ACHN (cell line): ENCODE measurements around the gene LIPH.

ENCODE experiments used
- DNase-seq: peaks from one replicate; pipeline ENCODE4 v3.0.0-alpha.2; 2015
- in situ Hi-C: cut with HindIII; loops from 2 replicates; pipeline ENCODE4 v1.10.0; 2017; ENCODE audit warnings: low sequenced_read_pairs, low pct_ligation_motif_present, low pct_unique_long_range_greater_than_20kb

LIPH gene

GRCh38 chr3:185555101-185555501, 2.7 kb upstream of the LIPH start:
- in situ Hi-C loops: no loop called here
- DNase-seq: no peak

DNA sequence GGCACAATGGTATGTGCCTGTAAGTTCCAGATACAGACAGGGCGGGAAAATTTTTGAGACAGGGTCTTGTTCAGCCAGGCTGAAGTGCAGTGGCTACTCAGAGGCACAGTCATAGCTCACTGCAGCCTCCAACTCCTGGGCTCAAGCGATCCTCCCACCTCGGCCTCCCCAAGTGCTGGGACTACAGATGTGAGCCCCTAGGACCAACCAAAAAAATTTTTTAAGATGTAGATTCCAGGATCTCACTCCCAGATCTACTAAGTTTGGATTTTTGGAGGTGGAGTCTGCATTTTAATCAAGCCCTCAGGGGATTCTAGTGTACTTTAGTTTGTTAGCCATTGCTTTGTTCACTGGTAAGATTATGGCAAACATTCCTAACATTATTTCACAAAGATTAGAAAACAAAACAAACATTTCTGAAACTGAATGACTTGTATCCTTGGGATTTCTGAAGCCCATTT, 2.7 kb downstream of the LIPH start:
- in situ Hi-C loops: no loop called here
- DNase-seq: no peak

GRCh38 chr3:185549122-185549521, 3.3 kb downstream of the LIPH start:
- peak; percentile 76 for DNase-seq
- in situ Hi-C loops: no loop called here

DNA sequence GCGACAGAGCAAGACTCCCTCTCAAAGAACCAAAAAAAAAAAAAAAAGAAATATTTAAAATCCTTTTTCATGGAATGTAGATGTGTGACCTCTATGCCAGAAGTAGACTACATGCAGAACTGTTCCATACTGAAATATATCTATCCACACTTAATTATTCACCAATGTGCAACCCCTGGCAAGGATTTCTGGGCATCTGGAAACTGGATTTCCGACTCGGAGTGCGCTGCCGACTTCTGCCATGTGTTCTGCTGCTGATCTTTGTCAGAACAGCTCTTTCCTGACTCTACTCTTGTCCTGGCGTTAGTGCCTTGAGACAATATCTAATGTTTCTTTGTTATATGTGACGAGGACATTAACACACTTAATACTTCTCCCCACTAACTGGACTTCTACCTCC, 11.7 kb downstream of the LIPH start:
- DNase-seq: no peak
- in situ Hi-C loops: no loop called here

- DNase-seq: no peak
- in situ Hi-C loops: no loop called here
These were observed 12.5 kb downstream of the LIPH start for GRCh38 chr3:185539934-185540333.

GRCh38 chr3:185537369-185537970, 14.9 kb downstream of the LIPH start:
- DNase-seq: peak; percentile 86
- in situ Hi-C loops: no loop called here

- in situ Hi-C loops: no loop called here
- DNase-seq: no peak
These were observed 17.9 kb downstream of the LIPH start for GRCh38 chr3:185534511-185534910.

- no peak for DNase-seq
- in situ Hi-C loops: no loop called here
These were observed 19.5 kb downstream of the LIPH start for GRCh38 chr3:185532901-185533300.

DNA sequence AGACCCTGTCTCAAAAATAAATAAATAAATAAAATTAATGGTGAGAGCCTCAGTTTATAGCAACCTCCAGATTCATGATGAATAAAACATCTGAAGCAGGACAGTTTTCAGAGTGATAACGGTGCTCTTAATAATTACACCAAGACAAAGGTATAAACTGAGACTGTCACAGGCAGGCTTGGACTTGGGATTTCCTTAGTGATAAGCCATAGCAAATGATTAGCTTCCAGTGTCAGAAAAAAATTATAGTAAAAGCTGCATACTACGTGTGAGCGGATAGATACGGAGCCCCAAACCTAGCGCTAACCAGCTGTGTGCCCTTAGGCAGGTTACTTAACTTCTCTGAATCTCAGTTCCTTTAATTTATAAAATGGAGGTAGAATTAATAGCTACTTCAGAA, 21.5 kb downstream of the LIPH start:
- in situ Hi-C loops: no loop called here
- no peak for DNase-seq

DNA sequence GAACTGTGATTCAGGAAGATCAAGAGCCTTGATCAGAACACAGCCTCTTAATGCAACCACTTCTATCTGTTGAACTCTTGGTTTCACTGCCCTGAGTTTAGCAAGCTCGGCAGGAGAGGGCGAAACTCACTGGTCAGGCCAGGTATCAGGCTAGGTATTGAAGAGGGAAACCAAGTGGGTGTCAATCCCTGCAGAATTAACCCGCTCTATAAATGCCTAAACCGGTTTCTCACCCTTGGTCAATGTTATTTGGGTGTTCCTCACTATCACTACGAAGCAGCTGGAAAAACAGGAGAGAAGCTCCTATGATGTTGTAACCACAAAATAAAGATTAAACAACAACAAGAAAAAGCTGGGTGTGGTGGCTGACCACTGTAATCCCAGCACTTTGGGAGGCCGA, 23.9 kb downstream of the LIPH start:
- in situ Hi-C loops: no loop called here

GRCh38 chr3:185527364-185527763, 25.0 kb downstream of the LIPH start:
- DNase-seq: no peak
- in situ Hi-C loops: no loop called here

More for the DNA sequence above, 23.9 kb downstream of the LIPH start:
- no peak for DNase-seq

GRCh38 chr3:185526349-185526951, 25.9 kb downstream of the LIPH start:
- DNase-seq: no peak
- in situ Hi-C loops: no loop called here

DNA sequence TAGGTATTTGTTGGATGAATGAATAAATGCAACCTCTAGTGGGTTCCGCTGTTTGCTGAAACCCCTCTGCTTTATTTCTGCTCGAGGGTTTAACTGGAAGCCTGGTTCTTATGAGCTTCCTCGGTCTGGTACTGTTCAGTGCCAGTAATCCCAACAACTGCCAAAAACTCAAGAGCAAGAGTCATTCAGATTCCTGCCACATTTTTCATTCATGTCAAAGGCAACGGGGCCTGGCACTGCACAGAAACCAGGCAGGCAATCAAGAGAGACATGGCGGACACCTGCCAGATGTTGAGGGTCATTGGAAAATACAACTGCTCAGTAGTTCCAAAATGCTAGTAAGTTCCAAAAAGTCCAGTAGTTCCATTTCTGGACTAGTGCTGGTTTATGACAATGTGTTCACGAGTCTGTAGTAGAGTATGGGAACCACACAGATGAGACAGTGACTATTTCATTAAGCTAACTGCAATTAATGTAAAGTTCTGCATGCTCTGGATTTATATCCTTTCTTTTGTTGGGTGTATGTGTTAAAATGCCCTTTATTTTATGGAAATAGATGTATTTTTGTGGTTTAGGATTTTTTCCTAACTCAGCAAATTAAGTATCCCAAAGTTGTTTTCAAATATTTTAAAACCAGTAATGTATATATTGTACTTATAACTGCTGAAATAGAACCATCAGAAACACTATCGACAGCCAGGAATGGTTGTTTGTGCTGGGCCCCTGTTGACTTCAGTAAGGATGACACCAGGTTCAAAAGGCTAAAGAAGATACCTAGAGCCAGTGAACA, 30.8 kb downstream of the LIPH start:
- DNase-seq: no peak
- in situ Hi-C loops: no loop called here

DNA sequence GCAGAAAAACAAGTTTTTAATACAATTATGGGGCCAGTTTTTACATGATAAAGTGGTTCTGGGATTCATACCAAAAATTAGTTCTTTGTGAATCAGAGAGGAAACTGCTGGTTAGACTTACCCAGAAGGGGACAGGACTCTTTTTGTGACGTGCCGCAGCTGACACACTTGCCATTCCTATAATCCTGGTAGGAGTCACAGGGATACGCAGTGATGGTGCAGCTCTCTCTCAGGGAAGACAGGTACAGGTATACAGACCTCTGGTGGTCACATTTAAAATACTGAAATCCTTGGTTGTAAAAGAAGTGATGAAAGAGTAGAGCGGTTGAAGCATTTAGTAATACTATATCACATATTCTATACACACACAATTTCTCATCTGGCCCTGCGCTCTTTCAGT, 33.4 kb downstream of the LIPH start:
- in situ Hi-C loops: no loop called here
- no peak for DNase-seq

- in situ Hi-C loops: no loop called here
- no peak for DNase-seq
These were observed 34.8 kb downstream of the LIPH start for GRCh38 chr3:185517387-185518130.

- in situ Hi-C loops: no loop called here
These were observed 40.7 kb downstream of the LIPH start for GRCh38 chr3:185511711-185512110.

GRCh38 chr3:185508335-185508991, 43.9 kb downstream of the LIPH start:
- in situ Hi-C loops: no loop called here
- DNase-seq: no peak

More at GRCh38 chr3:185511711-185512110, 40.7 kb downstream of the LIPH start:
- no peak for DNase-seq

DNA sequence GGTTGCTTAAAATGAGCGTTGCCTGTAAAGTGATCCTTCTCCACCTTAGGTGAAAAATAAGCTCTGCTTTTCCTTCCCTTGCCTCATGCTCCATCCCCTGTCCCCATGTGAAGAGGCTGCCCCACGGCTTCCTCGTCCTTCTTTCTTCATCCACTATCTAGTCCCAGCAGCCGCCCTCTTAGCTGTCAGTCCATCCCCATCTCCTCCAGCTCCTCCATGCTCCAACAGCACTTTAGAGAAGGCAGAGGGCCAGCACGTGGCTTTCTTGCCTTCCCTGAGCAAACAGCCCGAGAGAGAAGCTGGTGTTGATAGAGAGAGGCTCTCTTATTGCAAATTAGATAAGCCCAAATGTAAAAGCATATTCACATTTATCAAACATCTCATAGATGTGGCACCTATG, 44.5 kb downstream of the LIPH start:
- in situ Hi-C loops: no loop called here
- no peak for DNase-seq

GRCh38 chr3:185504636-185505035, 47.8 kb downstream of the LIPH start:
- no peak for DNase-seq

More at GRCh38 chr3:185504636-185505035, 47.8 kb downstream of the LIPH start:
- in situ Hi-C loops: no loop called here
